ENCODE results near the gene TPK1.
"Not testable (repeated sequence)": the region's sequence is repeated elsewhere in the genome, so short reads cannot be mapped to it uniquely, and the experiment has no call there.

The TPK1 gene

GRCh38 chr7:144459635-144460034 lies 376.2 kb downstream of the TPK1 start:
- DNase-seq, result no peak

- DNase-seq, result no peak
Observed at GRCh38 chr7:144455040-144455404, 380.8 kb downstream of the TPK1 start.

GRCh38 chr7:144454256-144455039 lies 381.4 kb downstream of the TPK1 start:
- DNase-seq, result no peak

DNA sequence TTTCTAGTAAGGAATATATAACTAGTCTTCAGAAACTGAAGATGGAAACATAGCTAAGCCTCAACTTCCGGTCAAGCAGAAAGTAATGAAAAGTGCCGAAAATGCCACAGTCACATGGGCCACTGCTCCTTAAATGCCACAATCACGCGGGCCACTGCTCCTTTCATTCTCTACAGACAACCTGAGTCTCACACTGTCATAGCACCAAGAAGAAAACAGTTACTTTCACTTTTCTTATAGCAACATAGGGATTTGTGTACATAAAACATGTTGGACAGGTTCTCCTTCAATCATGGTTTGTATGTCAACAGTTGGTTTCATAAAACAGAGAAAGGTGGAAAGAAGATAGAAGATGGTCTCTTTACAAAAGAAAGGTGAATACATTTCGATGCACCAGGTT lies 383.8 kb downstream of the TPK1 start:
- DNase-seq, result no peak

DNA sequence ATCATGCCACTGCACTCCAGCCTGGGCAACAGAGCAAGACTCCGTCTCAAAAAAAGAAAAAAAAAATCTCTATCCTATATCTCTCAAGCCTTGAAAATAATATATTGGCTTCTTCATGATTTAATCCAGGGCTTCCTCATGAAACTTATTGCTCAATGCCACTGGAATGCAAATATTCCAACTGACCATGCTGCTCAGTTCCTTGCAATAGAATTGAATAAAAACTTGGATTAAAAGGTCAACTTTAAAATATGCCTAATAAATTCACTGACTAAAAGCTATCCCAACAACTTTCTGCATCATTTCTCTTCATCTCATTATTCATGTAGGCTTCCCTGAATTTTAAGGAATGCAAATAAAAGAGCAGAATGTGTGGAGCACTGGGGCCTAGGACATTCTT lies 390.3 kb downstream of the TPK1 start:
- no peak for DNase-seq

DNA sequence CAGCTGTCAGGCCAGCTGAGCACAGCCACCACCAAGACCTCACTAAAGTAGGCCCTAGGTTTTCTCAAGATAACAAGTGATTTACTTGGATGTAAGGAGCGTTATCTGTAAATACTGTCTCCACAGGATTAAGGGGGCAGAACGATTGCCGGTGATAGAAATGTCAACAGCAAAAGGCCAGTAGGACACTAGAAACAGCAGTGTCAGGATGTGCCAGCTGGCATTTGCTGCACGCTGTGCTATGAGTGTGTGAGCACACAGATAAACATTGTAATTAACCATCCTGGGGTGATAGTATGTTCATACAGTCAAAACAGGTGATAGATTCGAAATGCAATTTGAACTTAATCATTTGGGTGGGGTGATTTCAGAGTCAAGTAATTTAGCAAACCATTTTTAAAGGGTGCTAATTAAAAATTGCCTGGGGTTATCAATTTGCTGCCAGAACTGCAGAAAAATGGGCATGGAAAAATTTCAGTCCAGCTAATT lies 396.1 kb downstream of the TPK1 start:
- no peak for DNase-seq

DNA sequence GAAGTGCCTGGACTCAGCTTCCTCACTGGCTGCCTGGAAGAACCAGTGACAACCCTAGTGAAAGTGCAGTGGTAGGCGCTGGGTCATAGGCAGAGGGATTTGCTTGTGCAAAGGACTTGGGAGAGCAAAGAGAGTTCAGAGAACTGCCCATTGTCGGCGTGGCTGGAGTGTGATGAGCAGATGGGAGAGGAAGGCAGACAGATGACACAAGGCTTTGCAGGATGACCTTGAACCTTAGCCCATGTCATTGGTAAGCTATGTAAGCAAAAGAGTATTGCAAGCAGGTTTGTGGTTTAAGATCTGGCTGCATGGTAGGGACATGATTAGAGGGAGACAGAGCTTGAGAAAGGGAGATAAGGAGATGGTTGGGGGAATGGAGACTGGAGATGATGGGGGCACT lies 397.1 kb downstream of the TPK1 start:
- no peak for DNase-seq

GRCh38 chr7:144437370-144438191 lies 398.3 kb downstream of the TPK1 start:
- peak in 1 of 4 experiments; percentile 5 for DNase-seq

DNA sequence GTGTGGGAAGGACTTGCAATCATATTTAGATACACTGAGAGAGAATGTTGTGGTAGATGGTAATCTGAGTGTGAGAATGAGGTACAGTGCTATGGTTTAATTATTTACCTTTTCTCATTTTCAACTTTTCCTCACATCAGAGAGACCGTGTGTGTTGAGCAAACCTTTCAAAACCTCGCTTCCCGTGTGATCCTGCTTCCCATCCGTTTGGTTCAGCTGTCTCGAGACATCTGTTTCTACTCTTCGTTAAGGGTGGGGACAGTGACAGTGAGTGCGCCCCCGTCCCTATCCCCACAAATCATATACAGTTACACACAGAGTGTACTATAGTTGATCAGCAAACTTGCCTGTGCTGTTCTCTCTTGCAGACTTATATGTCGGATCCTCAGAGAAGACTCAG lies 399.4 kb downstream of the TPK1 start:
- no peak for DNase-seq

DNA sequence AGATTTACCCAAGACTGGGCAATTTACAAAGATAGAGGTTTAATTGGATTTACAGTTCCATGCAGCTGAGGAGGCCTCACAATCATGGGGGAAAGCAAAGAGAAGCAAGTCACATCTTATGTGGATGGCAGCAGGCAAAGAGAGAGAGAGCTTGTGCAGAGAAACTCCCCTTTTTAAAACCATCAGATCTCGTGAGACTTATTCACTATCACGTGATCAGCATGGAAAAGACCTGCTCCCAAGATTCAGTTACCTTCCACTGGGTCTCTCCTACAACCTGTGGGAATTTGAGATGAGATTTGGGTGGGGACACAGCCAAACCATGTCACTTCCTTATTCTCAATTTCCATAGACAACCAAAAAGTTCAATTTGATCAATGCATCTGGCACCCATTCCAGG lies 407.4 kb downstream of the TPK1 start:
- no peak for DNase-seq

DNA sequence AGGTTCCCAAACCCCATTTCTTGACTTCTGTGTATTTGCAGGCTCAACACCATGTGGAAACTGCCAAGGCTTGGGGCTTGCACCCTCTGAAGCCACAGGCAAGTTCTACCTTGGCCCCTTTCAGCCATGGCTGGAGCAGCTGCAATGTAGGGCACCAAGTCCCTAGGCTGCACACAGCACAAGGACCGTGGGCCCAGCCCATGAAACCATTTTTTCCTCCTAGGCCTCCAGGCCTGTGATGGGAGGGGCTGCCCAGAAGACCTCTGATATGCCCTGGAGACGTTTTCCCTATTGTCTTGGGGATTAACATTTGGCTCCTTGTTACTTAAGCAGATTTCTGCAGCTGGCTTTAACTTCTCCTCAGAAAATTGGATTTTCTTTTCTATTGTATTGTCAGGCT lies 408.3 kb downstream of the TPK1 start:
- not testable (repeated sequence) for DNase-seq

- not testable (repeated sequence) for DNase-seq
Observed at GRCh38 chr7:144418931-144419330, 416.9 kb downstream of the TPK1 start.

DNA sequence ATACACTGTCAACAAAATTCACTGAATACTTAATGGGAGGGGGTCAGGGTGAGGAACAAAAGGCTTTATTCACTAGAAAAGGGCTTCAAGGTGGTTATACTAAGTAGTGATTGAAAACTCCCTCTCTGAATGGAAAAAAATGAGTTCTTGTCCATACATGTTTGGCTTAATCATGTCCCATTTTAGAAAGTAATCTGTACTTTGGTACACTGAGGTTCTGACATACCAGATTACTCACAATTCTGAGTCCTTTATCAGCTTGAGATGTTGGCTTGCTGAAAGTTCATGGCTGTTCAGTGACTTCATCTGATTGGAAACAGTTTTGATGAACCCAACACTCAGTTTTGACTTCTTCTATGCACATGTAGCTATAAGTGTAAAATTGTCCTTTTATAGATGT lies 419.5 kb downstream of the TPK1 start:
- no peak for DNase-seq

GRCh38 chr7:144415858-144416257 lies 420.0 kb downstream of the TPK1 start:
- DNase-seq, result no peak

GRCh38 chr7:144414815-144415214 lies 421.0 kb downstream of the TPK1 start:
- DNase-seq, result no peak

DNA sequence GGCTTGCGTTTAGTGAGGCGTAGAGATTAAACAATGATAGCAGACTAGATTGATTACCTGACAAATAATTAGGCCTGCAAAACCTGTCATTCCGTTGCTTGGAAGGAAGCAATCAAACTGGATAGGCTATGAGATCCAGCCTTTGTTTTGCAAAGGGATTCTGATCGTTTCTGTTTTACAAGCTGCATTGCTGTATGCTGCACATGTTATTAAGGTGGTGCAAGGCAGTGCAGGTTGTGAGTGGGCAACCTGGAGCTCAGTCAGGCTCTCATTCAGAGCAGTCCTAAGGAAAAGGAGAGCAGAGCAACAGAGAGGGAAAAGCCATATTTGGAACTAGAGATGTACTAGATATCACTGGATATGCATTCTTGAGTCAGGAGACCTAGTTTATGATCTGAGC lies 425.4 kb downstream of the TPK1 start:
- no peak for DNase-seq

DNA sequence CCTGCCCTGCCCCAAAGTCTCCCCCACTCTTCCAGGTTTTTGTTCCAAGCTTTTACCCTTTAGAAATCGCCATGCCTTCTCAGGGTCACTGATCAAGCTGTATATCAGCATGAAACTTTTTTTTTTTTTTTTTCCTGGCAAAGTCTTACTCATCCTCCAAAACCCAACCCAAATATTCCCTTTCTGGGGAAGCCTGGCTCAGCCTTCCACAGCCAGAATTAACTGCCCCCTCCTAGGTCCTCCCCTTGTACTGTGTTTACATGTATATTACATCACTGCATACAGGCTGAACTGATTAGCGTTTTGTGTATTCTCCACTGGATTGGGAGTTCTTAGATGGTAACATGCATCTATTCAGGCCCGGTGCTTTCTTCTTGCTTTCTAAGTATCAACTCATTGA lies 427.7 kb downstream of the TPK1 start:
- DNase-seq, result no peak

DNA sequence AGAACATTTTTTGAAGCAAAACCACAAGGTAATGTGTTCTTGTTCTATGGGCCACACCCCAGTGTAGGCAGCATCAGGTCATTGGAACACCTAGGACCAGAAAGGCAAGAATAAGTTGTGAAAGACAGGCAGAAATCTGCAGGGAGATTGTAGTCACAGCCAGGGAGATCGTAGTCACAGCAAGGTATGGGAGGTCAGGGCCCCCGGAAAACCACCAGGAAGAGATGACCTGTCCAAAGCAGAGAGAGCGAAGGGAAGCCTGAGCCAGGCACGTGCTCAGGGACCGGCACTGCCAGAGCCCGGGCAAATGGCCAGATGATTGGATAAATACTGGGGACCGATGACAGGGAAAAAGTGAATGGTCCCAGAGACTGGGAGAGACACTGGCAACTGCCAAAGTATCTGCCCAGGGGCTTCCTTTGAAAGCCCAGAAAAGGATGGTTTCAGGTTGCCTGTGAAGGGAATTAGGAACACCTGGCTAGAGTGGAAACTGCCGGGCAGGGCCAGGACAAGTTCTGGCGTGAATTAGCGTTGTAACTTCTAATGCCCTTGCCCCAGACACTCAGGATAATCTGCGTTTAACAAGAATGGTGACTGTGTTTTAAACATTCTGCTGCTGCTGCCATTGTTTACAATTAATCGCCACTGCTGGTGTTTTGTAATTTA lies 428.5 kb downstream of the TPK1 start:
- no peak for DNase-seq

DNA sequence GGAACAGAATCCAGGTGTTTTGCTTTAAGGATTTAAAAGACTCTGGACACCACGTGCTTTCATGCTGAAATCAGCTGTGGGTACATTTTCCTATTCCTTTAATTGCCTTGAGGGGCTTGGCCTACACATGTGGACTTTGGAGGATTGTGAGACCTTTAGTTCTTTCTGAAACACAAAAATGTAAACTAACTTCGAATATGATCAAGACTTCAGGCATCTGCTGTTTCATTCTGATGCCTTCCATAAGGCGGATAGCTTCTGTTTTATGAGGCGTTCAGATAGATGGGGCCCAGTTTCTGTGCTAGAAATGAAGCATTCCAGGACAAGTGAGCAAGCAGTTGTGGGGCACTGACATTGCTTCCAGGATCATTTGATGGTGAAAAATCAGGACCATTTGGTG lies 430.9 kb downstream of the TPK1 start:
- no peak for DNase-seq

DNA sequence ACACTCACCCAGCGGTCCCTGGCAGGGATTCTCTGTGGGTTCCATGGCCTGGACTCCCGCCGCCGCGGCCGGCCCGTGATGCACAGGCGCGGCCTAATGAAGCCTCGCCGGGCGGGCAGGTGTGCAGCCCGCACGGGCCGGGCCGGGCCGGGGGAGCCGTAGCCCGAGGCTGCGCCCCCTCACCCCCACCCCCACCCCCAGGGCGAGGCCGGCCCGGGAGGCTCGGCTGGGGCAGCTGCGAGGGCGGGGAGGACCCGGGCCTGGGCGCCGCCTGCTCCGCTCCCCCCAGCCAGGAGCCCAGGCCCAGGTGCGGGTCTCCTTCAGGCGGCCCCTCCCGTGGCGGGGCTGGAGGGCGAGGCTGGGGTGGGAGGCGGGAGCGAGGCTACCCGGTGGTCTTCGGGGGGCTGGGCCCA lies 432.2 kb downstream of the TPK1 start, which contains the start of gene NOBOX:
Gene NOBOX (minus strand): TSS at position 45 of the 413 bp plus-strand sequence.
- no peak for DNase-seq

GRCh38 chr7:144403102-144403501 lies 432.8 kb downstream of the TPK1 start:
- DNase-seq, result no peak

Measured in activated CD4-positive, CD25-positive, alpha-beta regulatory T cell (primary cell).